Endothelial cell (in vitro differentiated cells): ENCODE measurements around the gene ARHGAP24. TPM values are rescaled to one million over a fixed set of nuclear protein-coding genes. Genes with fewer than 3 reads are reported as not detected.

Source experiments
- DNase-seq: peaks from one replicate; pipeline ENCODE4 v3.0.0; 2021; ENCODE audit warnings: low spot score
- H3K27ac Mint-ChIP-seq: one replicate; pipeline ENCODE4 v1.8.0; 2021; ENCODE audit warnings: mixed read lengths, inconsistent platforms; ENCODE audit not compliant: unreplicated experiment
- H3K27me3 Mint-ChIP-seq: one replicate; pipeline ENCODE4 v1.8.0; 2021; ENCODE audit warnings: mild to moderate bottlenecking, moderate library complexity, mixed read lengths, inconsistent platforms; ENCODE audit not compliant: unreplicated experiment
- H3K36me3 Mint-ChIP-seq: one replicate; pipeline ENCODE4 v1.8.0; 2021; ENCODE audit warnings: mild to moderate bottlenecking, low read depth, mixed read lengths, inconsistent platforms; ENCODE audit not compliant: unreplicated experiment
- H3K4me1 Mint-ChIP-seq: one replicate; pipeline ENCODE4 v1.8.0; 2021; ENCODE audit warnings: mild to moderate bottlenecking, mixed read lengths, inconsistent platforms; ENCODE audit not compliant: unreplicated experiment
- H3K4me3 Mint-ChIP-seq: one replicate; pipeline ENCODE4 v1.8.0; 2021; ENCODE audit warnings: mild to moderate bottlenecking, mixed read lengths, inconsistent platforms; ENCODE audit not compliant: unreplicated experiment
- H3K9me3 Mint-ChIP-seq: one replicate; pipeline ENCODE4 v1.8.0; 2021; ENCODE audit warnings: mixed read lengths, inconsistent platforms; ENCODE audit not compliant: unreplicated experiment
- CTCF ChIP-seq: fragments of 200-600 bp; sonication (generic); IDR thresholded peaks from one replicate; pipeline ENCODE4 v1.5.0; 2021; ENCODE audit warnings: antibody characterized with exemption; ENCODE audit not compliant: unreplicated experiment
- total RNA-seq: library from RNA; stranded (reverse); fragmentation: NEBNext Ultra II Directional; extraction: Animal tissue kit (Norgen Biotek cat#: 25700); gene quantifications from one replicate; pipeline ENCODE4 v1.2.1, GENCODE V29; 2021; ENCODE audit not compliant: unreplicated experiment

ARHGAP24 gene
- total RNA-seq, 1 donor from 2014 or later: 5.0 TPM

GRCh38 chr4:85684676-85685075 lies 209.7 kb downstream of the ARHGAP24 start:
- no peaks in the 10 kb centered on the region for H3K27me3 Mint-ChIP-seq
- TF ChIP-seq CTCF: no peak
- DNase-seq: no peak
- H3K9me3 Mint-ChIP-seq: no peaks in the 10 kb centered on the region
- H3K27ac Mint-ChIP-seq: no peak overlapping the region
- no peak overlapping the region for H3K4me3 Mint-ChIP-seq
- H3K36me3 Mint-ChIP-seq: no peaks in the 10 kb centered on the region
- H3K4me1 Mint-ChIP-seq: peaks cover 6% of the 10 kb centered on the region

GRCh38 chr4:85686398-85686797 lies 211.4 kb downstream of the ARHGAP24 start:
- Mint-ChIP-seq H3K4me1 (peaks cover 3% of the 10 kb centered on the region), H3K36me3 (no peaks in the 10 kb centered on the region), H3K27me3 (no peaks in the 10 kb centered on the region), H3K27ac (no peak overlapping the region), H3K4me3 (no peak overlapping the region), H3K9me3 (no peaks in the 10 kb centered on the region)
- peak; percentile 29 for TF ChIP-seq CTCF
- no peak for DNase-seq

GRCh38 chr4:85688055-85688740 lies 213.2 kb downstream of the ARHGAP24 start:
- Mint-ChIP-seq H3K36me3 (no peaks in the 10 kb centered on the region), H3K4me1 (peaks cover 2% of the 10 kb centered on the region), H3K27ac (no peak overlapping the region), H3K27me3 (no peaks in the 10 kb centered on the region), H3K4me3 (no peak overlapping the region), H3K9me3 (no peaks in the 10 kb centered on the region)
- DNase-seq: no peak
- TF ChIP-seq CTCF: no peak

GRCh38 chr4:85696661-85697060 lies 221.7 kb downstream of the ARHGAP24 start:
- no peak overlapping the region for H3K27ac Mint-ChIP-seq
- no peaks in the 10 kb centered on the region for H3K36me3 Mint-ChIP-seq
- peaks cover 10% of the 10 kb centered on the region for H3K4me1 Mint-ChIP-seq
- no peak for TF ChIP-seq CTCF
- DNase-seq: no peak
- H3K27me3 Mint-ChIP-seq: no peaks in the 10 kb centered on the region
- H3K4me3 Mint-ChIP-seq: no peak overlapping the region
- H3K9me3 Mint-ChIP-seq: no peaks in the 10 kb centered on the region

- no peak for DNase-seq
- no peaks in the 10 kb centered on the region for H3K36me3 Mint-ChIP-seq
- TF ChIP-seq CTCF: no peak
- H3K27me3 Mint-ChIP-seq: no peaks in the 10 kb centered on the region
- peak overlapping the region; percentile 82 for H3K27ac Mint-ChIP-seq
- no peak overlapping the region for H3K4me3 Mint-ChIP-seq
- peaks cover 10% of the 10 kb centered on the region for H3K4me1 Mint-ChIP-seq
- H3K9me3 Mint-ChIP-seq: no peaks in the 10 kb centered on the region
These were observed 222.9 kb downstream of the ARHGAP24 start for GRCh38 chr4:85697854-85698253.
